ENCODE measurements around the gene TXNDC2.

Gene TXNDC2

GRCh38 chr18:9922592-9923311 is 37.0 kb downstream of the TXNDC2 start:
- no peak for DNase-seq (ENCODE audit: extremely low spot score)
- no peak for TF ChIP-seq CTCF (IDR thresholded peaks at IDR 0.05; ENCODE audit: control extremely low read depth, extremely low read depth, low read depth, missing control alignments)
- ChIA-PET CTCF (interaction anchor here (1.6 kb wide), 1 partner anchor 11 kb away, joined by 3 read pairs; no protein-coding TSS in a partner anchor), POLR2A (interaction anchor here (1.4 kb wide), 1 partner anchor 9 kb away, joined by 3 read pairs; the partner anchor contains the start of gene VAPA)

GRCh38 chr18:9924371-9924943 is 38.7 kb downstream of the TXNDC2 start:
- no peak for TF ChIP-seq CTCF (IDR thresholded peaks at IDR 0.05; ENCODE audit: control extremely low read depth, extremely low read depth, low read depth, missing control alignments)
- ChIA-PET CTCF (interaction anchor here (0.6 to 1.6 kb wide), 2 partner anchors 9 to 612 kb away, joined by 3 to 4 read pairs; no protein-coding TSS in a partner anchor), POLR2A (no interaction called here)
- no peak for DNase-seq (ENCODE audit: extremely low spot score)

- POLR2A ChIA-PET, result interaction anchor here (1.1 kb wide), 1 partner anchor 12 kb away, joined by 3 read pairs; the partner anchor contains the start of gene VAPA
- TF ChIP-seq CTCF (IDR thresholded peaks at IDR 0.05; ENCODE audit: control extremely low read depth, extremely low read depth, low read depth, missing control alignments), result no peak
- CTCF ChIA-PET, result no interaction called here
- DNase-seq (ENCODE audit: extremely low spot score), result no peak
Observed at GRCh38 chr18:9925369-9925768, 39.6 kb downstream of the TXNDC2 start.

GRCh38 chr18:9925795-9926194 is 40.0 kb downstream of the TXNDC2 start:
- CTCF ChIA-PET, result interaction anchor here (0.8 to 2.2 kb wide), 3 partner anchors 11 to 17 kb away, joined by 3 to 14 read pairs (median 3); partner anchors contain the start of gene VAPA
- TF ChIP-seq CTCF (IDR thresholded peaks at IDR 0.05; ENCODE audit: control extremely low read depth, extremely low read depth, low read depth, missing control alignments), result no peak
- DNase-seq (ENCODE audit: extremely low spot score), result no peak
- POLR2A ChIA-PET, result interaction anchor here (1.1 kb wide), 1 partner anchor 12 kb away, joined by 3 read pairs; the partner anchor contains the start of gene VAPA

GRCh38 chr18:9926223-9926894 is 40.6 kb downstream of the TXNDC2 start:
- TF ChIP-seq CTCF (IDR thresholded peaks at IDR 0.05; ENCODE audit: control extremely low read depth, extremely low read depth, low read depth, missing control alignments), result no peak
- POLR2A ChIA-PET, result interaction anchor here (1.0 to 1.1 kb wide), 2 partner anchors 13 kb away, joined by 3 to 4 read pairs; partner anchors contain the start of gene VAPA
- CTCF ChIA-PET, result interaction anchor here (0.8 to 2.2 kb wide), 3 partner anchors 10 to 16 kb away, joined by 3 to 14 read pairs (median 3); partner anchors contain the start of gene VAPA
- DNase-seq (ENCODE audit: extremely low spot score), result no peak

- no peak for TF ChIP-seq CTCF (IDR thresholded peaks at IDR 0.05; ENCODE audit: control extremely low read depth, extremely low read depth, low read depth, missing control alignments)
- DNase-seq (ENCODE audit: extremely low spot score), result no peak
- ChIA-PET POLR2A (interaction anchor here (1.0 kb wide), 1 partner anchor 13 kb away, joined by 4 read pairs; the partner anchor contains the start of gene VAPA), CTCF (interaction anchor here (0.6 to 2.2 kb wide), 3 partner anchors 12 to 315 kb away, joined by 3 to 14 read pairs (median 3); partner anchors contain the start of gene VAPA)
Observed at GRCh38 chr18:9926977-9927376, 41.2 kb downstream of the TXNDC2 start.
